Measurements from ENCODE around the gene FAM222B.
"Not testable (repeated sequence)": the region's sequence is repeated elsewhere in the genome, so short reads cannot be mapped to it uniquely, and the experiment has no call there.

The FAM222B gene

GRCh38 chr17:28871056-28871579 lies 28.5 kb upstream of the FAM222B start:
- DNase-seq (ENCODE audit: low spot score) = no peak

GRCh38 chr17:28867276-28867675 lies 24.7 kb upstream of the FAM222B start:
- no peak for DNase-seq (ENCODE audit: low spot score)

GRCh38 chr17:28865946-28866752 lies 23.6 kb upstream of the FAM222B start:
- DNase-seq (ENCODE audit: low spot score) = no peak

GRCh38 chr17:28864991-28865849 lies 22.6 kb upstream of the FAM222B start:
- no peak for DNase-seq (ENCODE audit: low spot score)

GRCh38 chr17:28863953-28864352 lies 21.4 kb upstream of the FAM222B start:
- no peak for DNase-seq (ENCODE audit: low spot score)

GRCh38 chr17:28862561-28862960 lies 20.0 kb upstream of the FAM222B start:
- DNase-seq (ENCODE audit: low spot score) = no peak

- DNase-seq (ENCODE audit: low spot score) = no peak
Measured at GRCh38 chr17:28861393-28862203, 19.0 kb upstream of the FAM222B start.

- no peak for DNase-seq (ENCODE audit: low spot score)
Measured at GRCh38 chr17:28860363-28860808, 17.8 kb upstream of the FAM222B start.

- no peak for DNase-seq (ENCODE audit: low spot score)
Measured at GRCh38 chr17:28858801-28859355, 16.3 kb upstream of the FAM222B start.

- DNase-seq (ENCODE audit: low spot score) = no peak
Measured at GRCh38 chr17:28857905-28858800, 15.6 kb upstream of the FAM222B start.

- no peak for DNase-seq (ENCODE audit: low spot score)
Measured at GRCh38 chr17:28856028-28856574, 13.5 kb upstream of the FAM222B start.

GRCh38 chr17:28855336-28855679 lies 12.7 kb upstream of the FAM222B start:
- DNase-seq (ENCODE audit: low spot score) = no peak

GRCh38 chr17:28854457-28855335 lies 12.1 kb upstream of the FAM222B start, which contains the start of gene ERAL1:
TSS of gene ERAL1 (plus strand) at chr17:28855016. CDS start at chr17:28855035, 19 bp downstream.
- peak; percentile 89 for DNase-seq (ENCODE audit: low spot score)

GRCh38 chr17:28853295-28853694 lies 10.7 kb upstream of the FAM222B start:
- no peak for DNase-seq (ENCODE audit: low spot score)

GRCh38 chr17:28849281-28849680 lies 6.7 kb upstream of the FAM222B start:
- no peak for DNase-seq (ENCODE audit: low spot score)

GRCh38 chr17:28848667-28849066 lies 6.1 kb upstream of the FAM222B start:
- DNase-seq (ENCODE audit: low spot score) = not testable (repeated sequence)

GRCh38 chr17:28846699-28847098 lies 4.1 kb upstream of the FAM222B start:
- not testable (repeated sequence) for DNase-seq (ENCODE audit: low spot score)

GRCh38 chr17:28846231-28846630 lies 3.6 kb upstream of the FAM222B start:
- DNase-seq (ENCODE audit: low spot score) = no peak

GRCh38 chr17:28843816-28844148 lies 1.2 kb upstream of the FAM222B start:
- no peak for DNase-seq (ENCODE audit: low spot score)
